Measurements from ENCODE around the gene RPS23.

DNA sequence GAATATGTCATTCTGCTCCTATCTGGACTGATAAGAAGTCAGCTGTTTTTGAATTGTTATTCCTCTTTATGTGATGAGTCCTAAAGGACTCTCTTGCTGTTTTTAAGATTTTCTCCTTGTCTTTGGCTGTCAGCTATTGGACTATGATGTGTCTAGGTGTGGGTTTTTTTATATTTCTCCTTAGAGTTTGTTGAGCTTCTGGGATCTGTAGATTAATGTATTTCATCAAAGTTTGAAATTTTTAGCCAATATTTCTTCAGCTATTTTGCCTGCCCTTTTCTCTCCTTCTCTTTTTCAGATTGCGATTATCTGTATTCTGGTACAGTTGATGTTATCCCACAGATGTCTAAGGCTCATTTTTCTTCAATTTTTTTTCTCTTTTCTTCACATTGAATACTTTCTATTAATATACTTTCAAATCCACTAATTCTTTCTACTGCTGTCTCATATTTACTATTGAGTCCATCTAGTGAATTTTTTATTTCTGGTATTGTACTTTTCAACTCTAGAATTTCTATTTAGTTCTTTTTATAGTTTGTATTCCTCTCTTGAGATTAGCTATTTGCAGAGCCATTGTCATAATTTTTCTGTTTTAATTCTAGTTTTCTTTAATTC is 31.1 kb downstream of the RPS23 start:
- TF ChIP-seq EZH2 (IDR thresholded peaks at IDR 0.05; ENCODE audit: borderline replicate concordance, low read depth, low read length, poor library complexity, severe bottlenecking) = no peak
- TF ChIP-seq, protein P1, sequence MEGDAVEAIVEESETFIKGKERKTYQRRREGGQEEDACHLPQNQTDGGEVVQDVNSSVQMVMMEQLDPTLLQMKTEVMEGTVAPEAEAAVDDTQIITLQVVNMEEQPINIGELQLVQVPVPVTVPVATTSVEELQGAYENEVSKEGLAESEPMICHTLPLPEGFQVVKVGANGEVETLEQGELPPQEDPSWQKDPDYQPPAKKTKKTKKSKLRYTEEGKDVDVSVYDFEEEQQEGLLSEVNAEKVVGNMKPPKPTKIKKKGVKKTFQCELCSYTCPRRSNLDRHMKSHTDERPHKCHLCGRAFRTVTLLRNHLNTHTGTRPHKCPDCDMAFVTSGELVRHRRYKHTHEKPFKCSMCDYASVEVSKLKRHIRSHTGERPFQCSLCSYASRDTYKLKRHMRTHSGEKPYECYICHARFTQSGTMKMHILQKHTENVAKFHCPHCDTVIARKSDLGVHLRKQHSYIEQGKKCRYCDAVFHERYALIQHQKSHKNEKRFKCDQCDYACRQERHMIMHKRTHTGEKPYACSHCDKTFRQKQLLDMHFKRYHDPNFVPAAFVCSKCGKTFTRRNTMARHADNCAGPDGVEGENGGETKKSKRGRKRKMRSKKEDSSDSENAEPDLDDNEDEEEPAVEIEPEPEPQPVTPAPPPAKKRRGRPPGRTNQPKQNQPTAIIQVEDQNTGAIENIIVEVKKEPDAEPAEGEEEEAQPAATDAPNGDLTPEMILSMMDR (conservative IDR thresholded peaks at IDR 0.05; ENCODE audit: low read depth, low read length) = no peak

Data from A673 (cell line).